Adrenal gland (tissue), 12 donors: ENCODE results near the gene TPRN. TPM values are rescaled to one million over a fixed set of nuclear protein-coding genes. Genes with fewer than 3 reads are reported as not detected.

Experiments
- DNase-seq, 7 donors: peaks; one replicate each; pipeline ENCODE4 v3.0.0-alpha.2; 2019 to 2020
- H3K27ac ChIP-seq, 5 donors: fragments of 200-600 bp; sonication (generic) in 4 of 5; 1 replicate in 3 of 5; 2 replicates in 2 of 5; pipeline versions ENCODE4 v1.5.1 to v1.8.0; 2016 to 2020; ENCODE audit warnings: mild to moderate bottlenecking in 1 of 5
- H3K27me3 ChIP-seq: fragments of 200-600 bp; 2 replicates; pipeline ENCODE4 v1.8.0; 2021
- H3K36me3 ChIP-seq, 2 donors: fragments of 200-600 bp; replicated peaks in 1 of 2; 1 replicate in 1 of 2; 2 replicates in 1 of 2; pipeline versions ENCODE4 v1.5.1 to v1.8.0; 2018 to 2022
- H3K4me1 ChIP-seq, 2 donors: fragments of 200-600 bp; replicated peaks in 1 of 2; 1 replicate in 1 of 2; 2 replicates in 1 of 2; pipeline versions ENCODE4 v1.5.1 to v1.8.0; 2018 to 2021
- H3K4me3 ChIP-seq, 4 donors: fragments of 200-600 bp; sonication (generic) in 3 of 4; one replicate each; pipeline ENCODE4 v1.5.1; 2016 to 2018
- H3K9me3 ChIP-seq, 3 donors: fragments of 200-600 bp; sonication (generic) in 1 of 3; replicated peaks in 1 of 3; 1 replicate in 2 of 3; 2 replicates in 1 of 3; pipeline versions ENCODE4 v1.5.1 to v1.8.0; 2016 to 2021
- CTCF ChIP-seq, 6 experiments: fragments of 450-650 bp in 4 of 6; fragments of 200-600 bp in 2 of 6; sonication (generic) in 1 of 6; IDR thresholded peaks; 1 replicate in 5 of 6; 2 replicates in 1 of 6; pipeline versions ENCODE4 v1.5.1 to v1.8.0; 2016 to 2021; ENCODE audit warnings: antibody characterized with exemption in 6 of 6, mild to moderate bottlenecking in 2 of 6, moderate library complexity in 1 of 6
- POLR2A ChIP-seq, 2 donors: fragments of 450-650 bp; IDR thresholded peaks; one replicate each; pipeline ENCODE4 v1.6.1; 2017; ENCODE audit warnings: antibody characterized with exemption in 2 of 2, mild to moderate bottlenecking in 2 of 2, moderate library complexity in 1 of 2
- WGBS, 4 donors: extraction: QIAGEN DNeasy Blood & Tissue Kit in 2 of 4; methylation state at CpG; one replicate each; pipeline versions ENCODE4 v1.1.5 to v1.1.7; 2013 to 2017; 5-methylcytosine and 5-hydroxymethylcytosine counted together
- intact Hi-C, 2 donors: fragments of 100-400 bp; cut with DNase I; formaldehyde crosslinking; loops; one replicate each; pipeline versions ENCODE4 v1.14.1 to v1.15.0; 2022 to 2023
- polyA plus RNA-seq, 3 donors: library from polyadenylated mRNA; stranded (reverse); fragments of 200-250 nt in 2 of 3; fragments of 350-450 nt in 1 of 3; fragmentation: Illumina TruSeq in 1 of 3; extraction: RNeasy Lipid Tissue Mini Kit (QIAGEN cat#74804) in 1 of 3; gene quantifications; one replicate each; pipeline ENCODE4 v1.2.3, GENCODE V29; 2013 to 2014
- total RNA-seq, 9 donors: library from RNA; depleted of rRNA in 4 of 9; stranded (reverse); fragments of >200 nt in 4 of 9; fragments of 120-200 nt in 1 of 9; fragmentation: NEBNext Ultra II Directional in 1 of 9; extraction: Animal tissue kit (Norgen Biotek cat#: 25700) in 1 of 9; gene quantifications; one replicate each; pipeline versions ENCODE4 v1.1.0 to v1.2.4, GENCODE V29; 2013 to 2023
- donor health status: healthy with polysubstance abuse.
- donor health status: Bipolar disorder and iron deficiency.
- donor health status: DM: yes; HTN: yes; CAD: no.
- donor health status: DM: no; HTN: no; CAD: no.
- donor health status: DM: no; HTN: no; CAD: no.
- donor health status: DM: yes; HTN: yes; CAD: no.

Gene TPRN
- total and polyA plus RNA-seq, 12 donors, result 1.4 to 23.5 (median 8.5) TPM

- WGBS, 4 donors, result 88 to 94% (median 90%) methylated on average over 18 to 49 of the region's 49 CpGs
Measured at GRCh38 chr9:137213160-137214060, 12.9 kb upstream of the TPRN start.

GRCh38 chr9:137212520-137212919 is 12.0 kb upstream of the TPRN start:
- 84 to 85% (median 84%) methylated on average over 13 to 21 of the region's 21 CpGs for WGBS, 4 donors
- intact Hi-C loops, result no loop called here
- TF ChIP-seq POLR2A (IDR thresholded peaks at IDR 0.05) (no peak), CTCF (IDR thresholded peaks at IDR 0.05) (no peak)
- no peak for DNase-seq
- Histone ChIP-seq H3K4me3 (no peak overlapping the region), H3K36me3 (no peaks in the 10 kb centered on the region), H3K9me3 (no peaks in the 10 kb centered on the region), H3K27me3 (no peaks in the 10 kb centered on the region), H3K4me1 (peaks cover 0 to under 1% of the 10 kb centered on the region in 2 donors), H3K27ac (no peak overlapping the region)

More at GRCh38 chr9:137213160-137214060, 12.9 kb upstream of the TPRN start:
- no peak for TF ChIP-seq CTCF (IDR thresholded peaks at IDR 0.05)
- no peak for TF ChIP-seq POLR2A (IDR thresholded peaks at IDR 0.05)
- no peak overlapping the region for H3K4me3 ChIP-seq
- H3K9me3 ChIP-seq, result no peaks in the 10 kb centered on the region
- H3K4me1 ChIP-seq, result peaks cover 5 to 9% of the 10 kb centered on the region in 2 donors
- no peaks in the 10 kb centered on the region for H3K36me3 ChIP-seq
- DNase-seq, result no peak
- no peak overlapping the region for H3K27ac ChIP-seq
- intact Hi-C loops, result no loop called here
- H3K27me3 ChIP-seq, result no peaks in the 10 kb centered on the region

- intact Hi-C loops, result no loop called here
- WGBS, 4 donors, result 78 to 88% (median 82%) methylated on average over 7 to 13 of the region's 13 CpGs
- H3K27ac ChIP-seq, result no peak overlapping the region
- TF ChIP-seq CTCF (IDR thresholded peaks at IDR 0.05), result no peak
- TF ChIP-seq POLR2A (IDR thresholded peaks at IDR 0.05), result no peak
- DNase-seq, result no peak
- peaks cover 0 to 5% of the 10 kb centered on the region in 2 donors for H3K4me1 ChIP-seq
- H3K4me3 ChIP-seq, result no peak overlapping the region
- no peaks in the 10 kb centered on the region for H3K9me3 ChIP-seq
- no peaks in the 10 kb centered on the region for H3K36me3 ChIP-seq
- H3K27me3 ChIP-seq, result no peaks in the 10 kb centered on the region
Measured at GRCh38 chr9:137211532-137211931, 11.0 kb upstream of the TPRN start.

GRCh38 chr9:137206602-137207001 is 6.1 kb upstream of the TPRN start:
- Histone ChIP-seq H3K4me1 (peaks cover 9 to 41% of the 10 kb centered on the region in 2 donors), H3K4me3 (peak overlapping the region in 1 of 4 donors; percentile 98), H3K27ac (no peak overlapping the region), H3K27me3 (no peaks in the 10 kb centered on the region), H3K36me3 (no peaks in the 10 kb centered on the region), H3K9me3 (no peaks in the 10 kb centered on the region)
- TF ChIP-seq POLR2A (IDR thresholded peaks at IDR 0.05) (no peak), CTCF (IDR thresholded peaks at IDR 0.05) (no peak)
- WGBS, 4 donors, result 69 to 77% (median 74%) methylated on average over 7 of the region's 7 CpGs
- DNase-seq, result no peak
- intact Hi-C loops, result no loop called here
